ENCODE data around the gene DHRS3. TPM values are rescaled to one million over a fixed set of nuclear protein-coding genes. Genes with fewer than 3 reads are reported as not detected.
A peak's percentile ranks its signal among the peaks of the same experiment; 100 is the strongest.

The DHRS3 gene
- total and polyA plus RNA-seq, 2 of the 13 experiments (the other 11 are each of a cell fraction or from before 2014, with no cell fraction given): 48.5 to 90.5 TPM

DNA sequence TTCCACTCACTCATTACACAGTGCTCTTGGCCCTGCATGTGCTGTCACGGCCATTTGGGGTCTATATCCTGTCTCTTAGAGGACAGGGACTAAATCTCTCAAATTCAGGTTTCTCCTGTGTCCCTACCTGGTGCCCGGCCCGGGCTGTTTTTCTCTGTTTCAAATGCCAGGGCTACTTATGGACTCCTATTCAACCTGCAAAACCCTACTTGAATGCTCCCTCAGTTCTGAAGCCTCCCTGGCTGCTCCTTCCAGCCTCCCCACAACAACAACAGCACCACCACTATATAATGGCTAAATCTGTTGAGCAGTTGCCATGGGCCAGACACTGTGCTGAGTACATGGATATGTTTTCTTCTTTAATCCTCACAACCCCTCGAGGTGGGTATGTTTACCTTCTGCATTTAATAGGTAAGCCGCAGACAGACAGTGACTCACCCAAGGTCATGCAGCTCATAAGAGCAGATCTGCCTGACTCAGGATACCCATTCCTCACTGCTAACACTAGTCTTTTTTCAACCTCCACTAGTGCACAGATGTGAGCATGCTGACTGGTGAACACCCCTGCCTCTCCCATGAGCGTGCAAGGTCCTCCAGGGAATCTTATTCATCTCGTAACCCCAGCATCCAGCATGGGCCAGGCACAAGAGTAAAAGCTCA, 29.9 kb downstream of the DHRS3 start (continued):
- TF ChIP-seq HIVEP1 (CRISPR knock-in tag; IDR thresholded peaks at IDR 0.05) (no peak), NFE2 (CRISPR knock-in tag; IDR thresholded peaks at IDR 0.05) (no peak), SNAPC5 (CRISPR knock-in tag; IDR thresholded peaks at IDR 0.05; ENCODE audit: borderline replicate concordance) (no peak), NR2C2 (CRISPR knock-in tag; IDR thresholded peaks at IDR 0.05; ENCODE audit: borderline replicate concordance) (no peak), MTA3 (CRISPR knock-in tag; IDR thresholded peaks at IDR 0.05) (no peak), SOX5 (CRISPR knock-in tag; IDR thresholded peaks at IDR 0.05; ENCODE audit: borderline replicate concordance) (peak; percentile 20; the same call in 1 of the 2 replicates), GMEB1 (CRISPR knock-in tag; IDR thresholded peaks at IDR 0.05; ENCODE audit: borderline replicate concordance) (no peak), ZNF547 (CRISPR knock-in tag; IDR thresholded peaks at IDR 0.05) (no peak), RAD51 (IDR thresholded peaks at IDR 0.05; ENCODE audit: borderline replicate concordance) (no peak), CENPX (CRISPR knock-in tag; IDR thresholded peaks at IDR 0.05) (no peak), GPN1 (CRISPR knock-in tag; IDR thresholded peaks at IDR 0.05; ENCODE audit: borderline replicate concordance) (no peak), NAIF1 (CRISPR knock-in tag; IDR thresholded peaks at IDR 0.05; ENCODE audit: borderline replicate concordance) (no peak), SMAD3 (CRISPR knock-in tag; IDR thresholded peaks at IDR 0.05) (no peak), ZNF530 (CRISPR knock-in tag; IDR thresholded peaks at IDR 0.05; ENCODE audit: low read depth) (no peak), AHR (CRISPR knock-in tag; IDR thresholded peaks at IDR 0.05) (no peak)
- TF ChIP-seq, protein P1, sequence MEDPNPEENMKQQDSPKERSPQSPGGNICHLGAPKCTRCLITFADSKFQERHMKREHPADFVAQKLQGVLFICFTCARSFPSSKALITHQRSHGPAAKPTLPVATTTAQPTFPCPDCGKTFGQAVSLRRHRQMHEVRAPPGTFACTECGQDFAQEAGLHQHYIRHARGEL (CRISPR knock-in tag; IDR thresholded peaks at IDR 0.05): no peak
- TF ChIP-seq, protein P2, sequence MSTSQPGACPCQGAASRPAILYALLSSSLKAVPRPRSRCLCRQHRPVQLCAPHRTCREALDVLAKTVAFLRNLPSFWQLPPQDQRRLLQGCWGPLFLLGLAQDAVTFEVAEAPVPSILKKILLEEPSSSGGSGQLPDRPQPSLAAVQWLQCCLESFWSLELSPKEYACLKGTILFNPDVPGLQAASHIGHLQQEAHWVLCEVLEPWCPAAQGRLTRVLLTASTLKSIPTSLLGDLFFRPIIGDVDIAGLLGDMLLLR (CRISPR knock-in tag; IDR thresholded peaks at IDR 0.05): no peak
- TF ChIP-seq, protein P3, sequence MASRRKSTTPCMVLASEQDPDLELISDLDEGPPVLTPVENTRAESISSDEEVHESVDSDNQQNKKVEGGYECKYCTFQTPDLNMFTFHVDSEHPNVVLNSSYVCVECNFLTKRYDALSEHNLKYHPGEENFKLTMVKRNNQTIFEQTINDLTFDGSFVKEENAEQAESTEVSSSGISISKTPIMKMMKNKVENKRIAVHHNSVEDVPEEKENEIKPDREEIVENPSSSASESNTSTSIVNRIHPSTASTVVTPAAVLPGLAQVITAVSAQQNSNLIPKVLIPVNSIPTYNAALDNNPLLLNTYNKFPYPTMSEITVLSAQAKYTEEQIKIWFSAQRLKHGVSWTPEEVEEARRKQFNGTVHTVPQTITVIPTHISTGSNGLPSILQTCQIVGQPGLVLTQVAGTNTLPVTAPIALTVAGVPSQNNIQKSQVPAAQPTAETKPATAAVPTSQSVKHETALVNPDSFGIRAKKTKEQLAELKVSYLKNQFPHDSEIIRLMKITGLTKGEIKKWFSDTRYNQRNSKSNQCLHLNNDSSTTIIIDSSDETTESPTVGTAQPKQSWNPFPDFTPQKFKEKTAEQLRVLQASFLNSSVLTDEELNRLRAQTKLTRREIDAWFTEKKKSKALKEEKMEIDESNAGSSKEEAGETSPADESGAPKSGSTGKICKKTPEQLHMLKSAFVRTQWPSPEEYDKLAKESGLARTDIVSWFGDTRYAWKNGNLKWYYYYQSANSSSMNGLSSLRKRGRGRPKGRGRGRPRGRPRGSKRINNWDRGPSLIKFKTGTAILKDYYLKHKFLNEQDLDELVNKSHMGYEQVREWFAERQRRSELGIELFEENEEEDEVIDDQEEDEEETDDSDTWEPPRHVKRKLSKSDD (CRISPR knock-in tag; IDR thresholded peaks at IDR 0.05; ENCODE audit: low read depth): no peak
- TF ChIP-seq, protein P4, sequence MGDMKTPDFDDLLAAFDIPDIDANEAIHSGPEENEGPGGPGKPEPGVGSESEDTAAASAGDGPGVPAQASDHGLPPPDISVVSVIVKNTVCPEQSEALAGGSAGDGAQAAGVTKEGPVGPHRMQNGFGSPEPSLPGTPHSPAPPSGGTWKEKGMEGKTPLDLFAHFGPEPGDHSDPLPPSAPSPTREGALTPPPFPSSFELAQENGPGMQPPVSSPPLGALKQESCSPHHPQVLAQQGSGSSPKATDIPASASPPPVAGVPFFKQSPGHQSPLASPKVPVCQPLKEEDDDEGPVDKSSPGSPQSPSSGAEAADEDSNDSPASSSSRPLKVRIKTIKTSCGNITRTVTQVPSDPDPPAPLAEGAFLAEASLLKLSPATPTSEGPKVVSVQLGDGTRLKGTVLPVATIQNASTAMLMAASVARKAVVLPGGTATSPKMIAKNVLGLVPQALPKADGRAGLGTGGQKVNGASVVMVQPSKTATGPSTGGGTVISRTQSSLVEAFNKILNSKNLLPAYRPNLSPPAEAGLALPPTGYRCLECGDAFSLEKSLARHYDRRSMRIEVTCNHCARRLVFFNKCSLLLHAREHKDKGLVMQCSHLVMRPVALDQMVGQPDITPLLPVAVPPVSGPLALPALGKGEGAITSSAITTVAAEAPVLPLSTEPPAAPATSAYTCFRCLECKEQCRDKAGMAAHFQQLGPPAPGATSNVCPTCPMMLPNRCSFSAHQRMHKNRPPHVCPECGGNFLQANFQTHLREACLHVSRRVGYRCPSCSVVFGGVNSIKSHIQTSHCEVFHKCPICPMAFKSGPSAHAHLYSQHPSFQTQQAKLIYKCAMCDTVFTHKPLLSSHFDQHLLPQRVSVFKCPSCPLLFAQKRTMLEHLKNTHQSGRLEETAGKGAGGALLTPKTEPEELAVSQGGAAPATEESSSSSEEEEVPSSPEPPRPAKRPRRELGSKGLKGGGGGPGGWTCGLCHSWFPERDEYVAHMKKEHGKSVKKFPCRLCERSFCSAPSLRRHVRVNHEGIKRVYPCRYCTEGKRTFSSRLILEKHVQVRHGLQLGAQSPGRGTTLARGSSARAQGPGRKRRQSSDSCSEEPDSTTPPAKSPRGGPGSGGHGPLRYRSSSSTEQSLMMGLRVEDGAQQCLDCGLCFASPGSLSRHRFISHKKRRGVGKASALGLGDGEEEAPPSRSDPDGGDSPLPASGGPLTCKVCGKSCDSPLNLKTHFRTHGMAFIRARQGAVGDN (CRISPR knock-in tag; IDR thresholded peaks at IDR 0.05): no peak
